ENCODE measurements around the gene CPA2. TPM values are rescaled to one million over a fixed set of nuclear protein-coding genes. Genes with fewer than 3 reads are reported as not detected.
A peak's percentile ranks its signal among the peaks of the same experiment; 100 is the strongest.

The CPA2 gene
- total and polyA plus RNA-seq, 4 donors = 0.38 to 2.8 (median 0.86) TPM

DNA sequence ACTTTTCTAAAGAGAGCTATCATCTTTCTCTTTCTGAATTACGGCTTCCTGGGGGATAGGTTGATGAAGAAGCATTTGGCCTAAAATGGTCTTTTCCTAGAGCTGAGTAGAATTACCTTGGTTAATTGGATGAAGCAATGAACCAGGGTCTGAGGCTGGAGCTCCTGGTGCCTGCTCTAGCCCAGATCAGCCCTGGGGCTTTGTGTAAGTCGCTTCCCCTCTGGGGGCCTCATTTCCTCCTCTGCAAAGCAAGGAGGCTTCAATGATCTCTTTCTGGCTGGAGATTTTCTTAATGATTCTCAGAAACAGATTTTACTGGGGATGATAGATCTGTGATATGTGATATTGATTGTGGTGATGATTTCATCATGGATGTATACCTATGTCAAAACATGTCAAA is 3.5 kb upstream of the CPA2 start:
- intact Hi-C loops (cut with DNase I) = no loop called here
- ATAC-seq (ENCODE audit: low FRiP score) = no peak

DNA sequence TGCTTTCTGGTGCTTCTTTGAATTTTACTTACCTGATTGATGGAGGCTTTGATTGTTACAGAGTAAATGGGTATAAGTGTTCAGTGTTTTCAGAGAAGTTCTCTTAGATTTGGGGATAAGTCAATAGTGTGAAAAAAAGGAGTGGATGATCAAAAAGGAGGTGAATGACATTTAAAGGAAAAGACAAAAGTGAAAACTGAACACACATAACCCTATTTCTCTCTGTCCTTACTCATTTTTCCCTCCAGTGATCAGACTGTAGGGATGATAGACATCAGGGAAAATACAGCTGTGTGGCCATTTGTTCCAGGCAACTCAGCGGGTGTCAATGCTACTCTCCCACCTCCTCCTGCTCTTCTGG is 278 bp downstream of the CPA2 start:
- 93 to 100% methylated on average over 1 of the region's 1 CpG for WGBS, 2 donors

More for the DNA sequence above, 3.5 kb upstream of the CPA2 start:
- DNase-seq = no peak
- WGBS, 2 donors = 70 to 85% methylated on average over 2 of the region's 2 CpGs
- Histone ChIP-seq H3K36me3 (ENCODE audit: control insufficient read depth in 1 of 2, insufficient read depth in 2 of 2, low read length in 1 of 2) (no peaks in the 10 kb centered on the region), H3K4me1 (ENCODE audit: control insufficient read depth in 1 of 2, insufficient read depth in 2 of 2, low read length in 2 of 2) (no peaks in the 10 kb centered on the region), H3K9me3 (ENCODE audit: control insufficient read depth, low read length) (peaks cover 1% of the 10 kb centered on the region), H3K27ac (ENCODE audit: low read depth in 1 of 2, low read length in 2 of 2) (no peak overlapping the region), H3K4me3 (ENCODE audit: low read length in 2 of 2) (no peak overlapping the region), H3K27me3 (ENCODE audit: control insufficient read depth in 1 of 2, insufficient read depth in 2 of 2, low read length in 1 of 2) (no peaks in the 10 kb centered on the region)

DNA sequence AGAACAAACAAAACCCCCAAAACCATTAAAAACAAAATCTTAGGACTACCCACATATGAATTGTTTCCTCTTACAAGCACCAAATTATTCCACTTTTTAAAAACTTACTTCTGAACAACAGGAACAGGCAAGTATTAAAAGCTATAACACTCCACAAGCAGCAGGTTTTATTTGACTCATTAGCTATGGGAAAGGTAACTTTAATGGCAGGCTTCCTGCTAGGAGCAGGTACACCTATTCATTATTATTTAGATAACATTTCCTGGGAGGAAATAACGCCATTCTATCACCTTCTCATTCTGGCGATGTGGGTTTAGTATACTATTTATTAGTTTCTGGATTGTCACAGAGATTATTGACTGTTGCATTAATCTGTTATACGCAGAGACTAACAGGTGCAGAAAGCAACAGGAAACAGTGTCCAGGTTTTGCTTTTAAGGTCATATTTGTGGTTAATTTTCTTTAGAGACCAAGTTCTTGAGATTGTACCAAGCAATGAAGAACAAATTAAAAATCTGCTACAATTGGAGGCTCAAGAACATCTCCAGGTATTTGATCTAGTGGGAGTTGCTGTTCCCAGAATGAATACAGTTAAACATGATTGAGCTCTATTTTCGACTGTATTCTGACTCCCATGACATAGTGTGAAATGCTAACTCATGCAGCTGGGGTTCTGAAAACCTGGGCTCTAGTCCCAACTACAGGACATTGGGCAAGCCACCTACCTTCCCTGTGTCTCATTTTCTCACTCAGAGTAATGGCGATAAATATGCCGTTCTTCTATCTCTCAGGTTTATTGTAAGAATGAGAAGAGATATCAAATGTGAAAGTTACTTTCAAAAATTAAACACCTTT is 2.0 kb downstream of the CPA2 start:
- intact Hi-C loops (cut with DNase I) = no loop called here
- ATAC-seq (ENCODE audit: low FRiP score) (no peak), DNase-seq (no peak)
- no peaks in the 10 kb centered on the region for H3K4me1 ChIP-seq (ENCODE audit: control insufficient read depth in 1 of 2, insufficient read depth in 2 of 2, low read length in 2 of 2)
- no peak overlapping the region for H3K27ac ChIP-seq (ENCODE audit: low read depth in 1 of 2, low read length in 2 of 2)
- H3K9me3 ChIP-seq (ENCODE audit: control insufficient read depth, low read length) = no peaks in the 10 kb centered on the region
- H3K4me3 ChIP-seq (ENCODE audit: low read length in 2 of 2) = no peak overlapping the region
- 94 to 95% methylated on average over 6 of the region's 6 CpGs for WGBS, 2 donors
- H3K36me3 ChIP-seq (ENCODE audit: control insufficient read depth in 1 of 2, insufficient read depth in 2 of 2, low read length in 1 of 2) = no peaks in the 10 kb centered on the region
- no peaks in the 10 kb centered on the region for H3K27me3 ChIP-seq (ENCODE audit: control insufficient read depth in 1 of 2, insufficient read depth in 2 of 2, low read length in 1 of 2)

More for the DNA sequence above, 278 bp downstream of the CPA2 start:
- DNase-seq = no peak
- Histone ChIP-seq H3K4me3 (ENCODE audit: low read length in 2 of 2) (no peak overlapping the region), H3K36me3 (ENCODE audit: control insufficient read depth in 1 of 2, insufficient read depth in 2 of 2, low read length in 1 of 2) (no peaks in the 10 kb centered on the region), H3K9me3 (ENCODE audit: control insufficient read depth, low read length) (no peaks in the 10 kb centered on the region), H3K27me3 (ENCODE audit: control insufficient read depth in 1 of 2, insufficient read depth in 2 of 2, low read length in 1 of 2) (no peaks in the 10 kb centered on the region), H3K4me1 (ENCODE audit: control insufficient read depth in 1 of 2, insufficient read depth in 2 of 2, low read length in 2 of 2) (no peaks in the 10 kb centered on the region), H3K27ac (ENCODE audit: low read depth in 1 of 2, low read length in 2 of 2) (no peak overlapping the region)
- intact Hi-C loops (cut with DNase I) = no loop called here
- ATAC-seq (ENCODE audit: low FRiP score) = no peak

DNA sequence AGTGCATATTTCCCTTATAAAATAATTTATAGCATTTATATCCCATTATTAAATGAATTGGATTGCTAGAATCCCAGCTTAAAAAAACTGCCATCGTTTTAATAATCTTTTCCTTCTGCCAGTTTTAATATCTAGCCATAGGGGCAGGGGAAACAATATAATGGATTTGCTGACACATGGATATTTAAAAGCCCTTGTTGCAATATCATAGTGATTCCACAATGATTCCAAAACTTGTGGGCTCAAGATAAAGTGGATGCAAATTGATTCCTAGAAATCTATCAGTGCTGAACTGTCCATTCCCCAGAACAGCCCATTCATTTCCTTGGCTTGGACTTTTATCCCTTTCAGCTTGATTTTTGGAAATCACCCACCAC is 2.6 kb downstream of the CPA2 start:
- no peaks in the 10 kb centered on the region for H3K4me1 ChIP-seq (ENCODE audit: control insufficient read depth in 1 of 2, insufficient read depth in 2 of 2, low read length in 2 of 2)
- no peak overlapping the region for H3K4me3 ChIP-seq (ENCODE audit: low read length in 2 of 2)
- no peaks in the 10 kb centered on the region for H3K27me3 ChIP-seq (ENCODE audit: control insufficient read depth in 1 of 2, insufficient read depth in 2 of 2, low read length in 1 of 2)
- H3K36me3 ChIP-seq (ENCODE audit: control insufficient read depth in 1 of 2, insufficient read depth in 2 of 2, low read length in 1 of 2) = no peaks in the 10 kb centered on the region
- WGBS, 2 donors = 79 to 93% methylated on average over 1 of the region's 1 CpG
- no peak overlapping the region for H3K27ac ChIP-seq (ENCODE audit: low read depth in 1 of 2, low read length in 2 of 2)
- ATAC-seq (ENCODE audit: low FRiP score) = no peak
- no peak for DNase-seq
- H3K9me3 ChIP-seq (ENCODE audit: control insufficient read depth, low read length) = no peaks in the 10 kb centered on the region
- intact Hi-C loops (cut with DNase I) = no loop called here

DNA sequence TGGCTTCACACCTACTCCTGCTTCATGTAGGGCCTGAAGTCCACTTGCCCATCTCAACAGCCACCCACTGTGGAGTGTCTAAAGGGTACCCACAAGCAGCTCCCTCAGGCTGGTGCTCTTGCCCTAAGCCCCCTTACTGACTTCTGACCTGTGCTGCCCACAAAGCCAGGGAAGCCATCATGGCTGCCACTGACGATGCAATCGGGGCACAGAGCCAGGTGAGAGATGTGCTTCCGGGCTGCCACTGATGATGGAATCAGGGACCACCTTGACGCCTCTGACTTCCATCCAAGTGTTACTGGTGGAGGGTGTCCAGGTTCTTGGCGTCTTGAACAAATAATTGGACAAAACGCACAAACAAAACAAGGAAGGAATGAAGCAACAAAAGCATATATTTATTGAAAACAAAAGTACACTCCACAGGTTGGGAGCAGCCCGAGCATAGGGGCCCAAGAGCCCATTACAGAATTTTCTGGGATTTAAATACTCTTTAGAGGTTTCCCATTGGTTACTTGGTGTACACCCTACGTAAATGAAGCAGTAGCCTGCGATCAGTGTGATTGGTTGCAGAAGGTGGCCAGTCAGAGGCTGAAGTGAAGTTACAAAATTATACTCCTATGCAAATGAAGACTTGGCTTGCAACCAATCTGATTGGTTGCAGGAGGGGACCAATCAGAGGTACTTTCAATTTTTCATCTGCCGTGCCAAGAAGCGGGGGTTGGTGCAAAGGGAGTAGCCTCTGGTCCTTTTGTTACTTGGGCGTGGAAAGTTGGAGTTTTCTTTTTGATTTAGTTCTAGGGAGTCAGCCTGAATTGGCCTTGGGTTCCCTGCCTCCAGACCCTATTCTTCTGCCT is 4.5 kb downstream of the CPA2 start:
- intact Hi-C loops (cut with DNase I) = loop anchor here in 1 of 2 donors (5.0 to 10.0 kb wide), 2 partner anchors 221 to 394 kb away; partner anchors contain the start of genes COPG2 and MEST
- 87 to 89% methylated on average over 12 of the region's 12 CpGs for WGBS, 2 donors
- no peaks in the 10 kb centered on the region for H3K4me1 ChIP-seq (ENCODE audit: control insufficient read depth in 1 of 2, insufficient read depth in 2 of 2, low read length in 2 of 2)
- no peaks in the 10 kb centered on the region for H3K9me3 ChIP-seq (ENCODE audit: control insufficient read depth, low read length)
- no peaks in the 10 kb centered on the region for H3K36me3 ChIP-seq (ENCODE audit: control insufficient read depth in 1 of 2, insufficient read depth in 2 of 2, low read length in 1 of 2)
- no peaks in the 10 kb centered on the region for H3K27me3 ChIP-seq (ENCODE audit: control insufficient read depth in 1 of 2, insufficient read depth in 2 of 2, low read length in 1 of 2)
- no peak overlapping the region for H3K4me3 ChIP-seq (ENCODE audit: low read length in 2 of 2)
- H3K27ac ChIP-seq (ENCODE audit: low read depth in 1 of 2, low read length in 2 of 2) = no peak overlapping the region
- DNase-seq = no peak
- no peak for ATAC-seq (ENCODE audit: low FRiP score)

DNA sequence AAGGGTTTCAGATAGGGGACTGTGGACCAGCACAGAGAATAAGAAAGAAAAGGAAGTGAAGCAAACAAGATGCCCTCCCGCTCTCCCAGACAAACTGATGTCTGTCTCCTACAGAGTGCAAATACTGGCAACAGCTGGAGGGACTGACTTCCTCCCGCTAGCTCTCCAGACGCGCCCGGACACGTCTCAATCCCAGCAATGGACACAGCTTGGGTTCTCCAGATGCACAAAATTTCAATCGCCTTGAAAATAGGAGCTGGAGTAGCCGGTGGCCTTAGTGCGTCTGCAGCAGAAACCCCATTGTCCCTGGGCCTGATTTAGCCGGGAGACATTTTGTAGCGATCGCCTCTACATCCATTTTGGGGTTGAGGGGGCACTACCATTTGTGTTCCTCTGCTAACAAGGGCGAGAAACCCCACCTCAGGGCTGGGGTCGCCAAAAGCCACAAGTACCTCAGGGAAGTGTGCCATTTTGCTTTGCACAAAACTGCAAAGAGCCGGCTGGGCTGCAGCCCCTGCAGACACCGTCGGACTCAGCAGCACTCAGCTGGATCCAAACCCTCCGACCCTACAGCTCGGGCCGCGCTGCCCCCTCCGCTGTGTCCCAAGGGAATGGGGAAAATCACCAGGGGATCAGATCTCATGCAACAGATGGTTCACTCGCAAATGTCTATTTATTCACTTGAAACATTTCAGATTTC is 5.9 kb downstream of the CPA2 start:
- ATAC-seq (ENCODE audit: low FRiP score) (peak; percentile 20), DNase-seq (no peak)
- no peaks in the 10 kb centered on the region for H3K9me3 ChIP-seq (ENCODE audit: control insufficient read depth, low read length)
- H3K27me3 ChIP-seq (ENCODE audit: control insufficient read depth in 1 of 2, insufficient read depth in 2 of 2, low read length in 1 of 2) = no peaks in the 10 kb centered on the region
- H3K36me3 ChIP-seq (ENCODE audit: control insufficient read depth in 1 of 2, insufficient read depth in 2 of 2, low read length in 1 of 2) = no peaks in the 10 kb centered on the region
- 10 to 14% methylated on average over 23 of the region's 23 CpGs for WGBS, 2 donors
- peak overlapping the region; percentile 48 to 51 for H3K4me3 ChIP-seq (ENCODE audit: low read length in 2 of 2)
- H3K27ac ChIP-seq (ENCODE audit: low read depth in 1 of 2, low read length in 2 of 2) = no peak overlapping the region
- H3K4me1 ChIP-seq (ENCODE audit: control insufficient read depth in 1 of 2, insufficient read depth in 2 of 2, low read length in 2 of 2) = no peaks in the 10 kb centered on the region
- intact Hi-C loops (cut with DNase I) = loop anchor here in 1 of 2 donors (5.0 to 10.0 kb wide), 2 partner anchors 220 to 392 kb away; partner anchors contain the start of genes COPG2 and MEST

DNA sequence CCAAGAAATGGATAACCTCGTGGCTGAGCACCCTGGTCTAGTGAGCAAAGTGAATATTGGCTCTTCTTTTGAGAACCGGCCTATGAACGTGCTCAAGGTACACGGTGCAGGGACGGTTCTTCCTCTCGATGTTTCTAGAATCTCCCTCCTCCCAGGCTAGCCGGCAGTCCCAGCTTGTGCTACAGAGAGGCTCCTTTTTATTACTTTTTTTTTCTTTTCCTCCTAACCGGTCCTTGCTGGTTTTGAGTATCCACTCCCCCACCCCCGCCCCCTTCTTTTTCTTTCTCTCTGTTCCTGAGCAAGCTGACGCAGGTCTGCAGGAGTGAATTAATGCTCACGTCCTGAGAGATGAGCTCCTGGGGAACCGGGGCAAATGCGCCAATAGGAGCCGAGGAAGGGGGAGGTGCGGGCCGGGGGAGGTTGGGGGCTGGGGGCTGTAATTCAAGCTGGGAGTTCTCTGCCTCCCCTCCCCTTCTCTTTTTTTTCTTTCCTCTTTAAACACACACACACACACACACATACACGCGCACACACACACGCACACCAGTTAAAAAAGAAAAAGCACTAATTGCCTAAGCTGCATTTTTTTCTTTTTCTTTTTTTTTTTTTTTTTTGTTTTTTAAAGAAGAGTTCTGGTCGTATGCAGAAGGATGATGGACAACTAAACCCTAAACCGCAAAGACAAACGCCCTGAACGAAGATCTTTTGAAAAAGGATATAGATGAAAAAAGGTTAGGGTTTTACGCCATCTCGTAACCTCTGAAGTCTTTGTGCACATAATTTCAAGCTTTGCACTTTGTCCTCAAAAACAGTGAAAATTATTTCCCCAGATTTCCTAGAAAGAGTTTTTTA is 6.6 kb downstream of the CPA2 start:
- Histone ChIP-seq H3K27me3 (ENCODE audit: control insufficient read depth in 1 of 2, insufficient read depth in 2 of 2, low read length in 1 of 2) (no peaks in the 10 kb centered on the region), H3K9me3 (ENCODE audit: control insufficient read depth, low read length) (no peaks in the 10 kb centered on the region), H3K36me3 (ENCODE audit: control insufficient read depth in 1 of 2, insufficient read depth in 2 of 2, low read length in 1 of 2) (no peaks in the 10 kb centered on the region), H3K4me1 (ENCODE audit: control insufficient read depth in 1 of 2, insufficient read depth in 2 of 2, low read length in 2 of 2) (no peaks in the 10 kb centered on the region), H3K27ac (ENCODE audit: low read depth in 1 of 2, low read length in 2 of 2) (no peak overlapping the region), H3K4me3 (ENCODE audit: low read length in 2 of 2) (peak overlapping the region; percentile 48 to 51)
- WGBS, 2 donors = 2 to 3% methylated on average over 25 of the region's 25 CpGs
- peak; percentile 55 for ATAC-seq (ENCODE audit: low FRiP score)
- no peak for DNase-seq
- intact Hi-C loops (cut with DNase I) = loop anchor here in 1 of 2 donors (5.0 to 10.0 kb wide), 2 partner anchors 219 to 391 kb away; partner anchors contain the start of genes COPG2 and MEST

DNA sequence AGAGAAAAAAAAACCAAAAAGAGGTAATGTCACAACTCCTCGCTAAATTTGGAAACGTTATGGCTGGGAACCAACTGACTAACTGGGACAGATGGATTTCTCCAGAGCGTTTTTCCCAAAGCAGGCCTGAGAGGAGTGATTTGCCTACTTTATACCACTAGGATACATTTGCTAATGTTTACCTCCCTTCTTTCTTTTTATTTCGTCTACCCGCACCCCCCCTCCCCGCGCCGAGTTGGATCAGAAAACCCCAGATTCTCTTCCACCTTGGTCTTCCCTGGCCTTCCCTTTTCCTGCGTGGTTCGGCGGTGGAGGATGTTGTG is 7.2 kb downstream of the CPA2 start:
- Histone ChIP-seq H3K9me3 (ENCODE audit: control insufficient read depth, low read length) (no peaks in the 10 kb centered on the region), H3K4me1 (ENCODE audit: control insufficient read depth in 1 of 2, insufficient read depth in 2 of 2, low read length in 2 of 2) (no peaks in the 10 kb centered on the region), H3K27me3 (ENCODE audit: control insufficient read depth in 1 of 2, insufficient read depth in 2 of 2, low read length in 1 of 2) (no peaks in the 10 kb centered on the region), H3K4me3 (ENCODE audit: low read length in 2 of 2) (peak overlapping the region; percentile 48 to 51), H3K27ac (ENCODE audit: low read depth in 1 of 2, low read length in 2 of 2) (no peak overlapping the region), H3K36me3 (ENCODE audit: control insufficient read depth in 1 of 2, insufficient read depth in 2 of 2, low read length in 1 of 2) (no peaks in the 10 kb centered on the region)
- intact Hi-C loops (cut with DNase I) = loop anchor here (2.0 to 10.0 kb wide), 3 partner anchors 19 to 391 kb away; partner anchors contain the start of genes COPG2 (in 1 of the 2), CPA4 (in 1 of the 2) and MEST (in 1 of the 2)
- ATAC-seq (ENCODE audit: low FRiP score) (peak; percentile 69), DNase-seq (no peak)
- 2 to 4% methylated on average over 11 of the region's 11 CpGs for WGBS, 2 donors

Measured in aorta (tissue), 5 donors.